ENCODE data around the gene NDUFA5. TPM values are rescaled to one million over a fixed set of nuclear protein-coding genes. Genes with fewer than 3 reads are reported as not detected.

Gene NDUFA5
- total RNA-seq, 1 experiment from 2014 or later, result 53.4 TPM

GRCh38 chr7:123539871-123540270 lies 17.7 kb downstream of the NDUFA5 start:
- DNase-seq (ENCODE audit: low read depth, low spot score), result no peak
- peaks cover 2% of the 10 kb centered on the region; the same call in 1 of the 2 replicates for H3K36me3 ChIP-seq (ENCODE audit: control insufficient read depth, insufficient read depth, low read length)
- no peak overlapping the region for H3K4me3 ChIP-seq (ENCODE audit: low read depth in 2 of 2, low read length in 2 of 2)
- H3K4me1 ChIP-seq (ENCODE audit: control insufficient read depth, insufficient read depth, low read length), result no peaks in the 10 kb centered on the region
- no peaks in the 10 kb centered on the region for H3K9me3 ChIP-seq (ENCODE audit: control insufficient read depth, insufficient read depth, low read depth, low read length)
- H3K27ac ChIP-seq (ENCODE audit: low read length), result no peak overlapping the region
- ChIA-PET CTCF (no interaction called here), POLR2A (no interaction called here)
- intact Hi-C loops (cut with micrococcal nuclease; ENCODE audit: unreplicated experiment) (no loop called here), in situ Hi-C loops (cut with HindIII; ENCODE audit: low pct_unique_long_range_greater_than_20kb, low sequenced_read_pairs) (no loop called here)
- BruUV-seq (replicated peaks), result no TSS peak
- ATAC-seq, result no peak
- no peaks in the 10 kb centered on the region for H3K27me3 ChIP-seq (ENCODE audit: control insufficient read depth, insufficient read depth, low read length)
- TF ChIP-seq SIN3A (IDR thresholded peaks at IDR 0.05; ENCODE audit: borderline replicate concordance, insufficient read depth, low read depth, low read length) (no peak), POLR2AphosphoS5 (IDR thresholded peaks at IDR 0.05; ENCODE audit: low read depth, low read length) (no peak), CTCF (IDR thresholded peaks at IDR 0.05) (no peak), TCF7L2 (IDR thresholded peaks at IDR 0.05; ENCODE audit: low read depth, low read length) (no peak), REST (IDR thresholded peaks at IDR 0.05; ENCODE audit: insufficient read depth in 1 of 2, low read depth in 2 of 2, low read length in 1 of 2) (no peak)

- no TSS peak for BruUV-seq (replicated peaks)
- no peak overlapping the region for H3K27ac ChIP-seq (ENCODE audit: low read length)
- H3K4me1 ChIP-seq (ENCODE audit: control insufficient read depth, insufficient read depth, low read length), result peaks cover under 1% of the 10 kb centered on the region; the same call in 1 of the 2 replicates
- TF ChIP-seq REST (IDR thresholded peaks at IDR 0.05; ENCODE audit: insufficient read depth in 1 of 2, low read depth in 2 of 2, low read length in 1 of 2) (no peak), TCF7L2 (IDR thresholded peaks at IDR 0.05; ENCODE audit: low read depth, low read length) (no peak), POLR2AphosphoS5 (IDR thresholded peaks at IDR 0.05; ENCODE audit: low read depth, low read length) (no peak), SIN3A (IDR thresholded peaks at IDR 0.05; ENCODE audit: borderline replicate concordance, insufficient read depth, low read depth, low read length) (no peak), CTCF (IDR thresholded peaks at IDR 0.05) (no peak)
- H3K27me3 ChIP-seq (ENCODE audit: control insufficient read depth, insufficient read depth, low read length), result no peaks in the 10 kb centered on the region
- ChIA-PET POLR2A (no interaction called here), CTCF (no interaction called here)
- ATAC-seq, result no peak
- in situ Hi-C loops (cut with HindIII; ENCODE audit: low pct_unique_long_range_greater_than_20kb, low sequenced_read_pairs) (no loop called here), intact Hi-C loops (cut with micrococcal nuclease; ENCODE audit: unreplicated experiment) (no loop called here)
- no peaks in the 10 kb centered on the region for H3K9me3 ChIP-seq (ENCODE audit: control insufficient read depth, insufficient read depth, low read depth, low read length)
- peaks cover 2% of the 10 kb centered on the region for H3K36me3 ChIP-seq (ENCODE audit: control insufficient read depth, insufficient read depth, low read length)
- no peak overlapping the region for H3K4me3 ChIP-seq (ENCODE audit: low read depth in 2 of 2, low read length in 2 of 2)
- DNase-seq (ENCODE audit: low read depth, low spot score), result no peak
These were observed 18.7 kb downstream of the NDUFA5 start for GRCh38 chr7:123538897-123539296.

Measured in Panc1 (cell line).